Panc1 (cell line): ENCODE results near the gene ACAD8. TPM values are rescaled to one million over a fixed set of nuclear protein-coding genes. Genes with fewer than 3 reads are reported as not detected.

Experiments
- ATAC-seq: fragments of 200-7000 bp; cut with Tn5 transposase; 2 replicates; pipeline ENCODE4 v1.9.1; 2020; ENCODE audit warnings: mild to moderate bottlenecking, moderate library complexity
- BruUV-seq: library from RNA; stranded (reverse); fragments of 400-500 nt; replicated peaks from 2 replicates; lab custom pipeline; 2021; lab: Mats Ljungman, UMichigan
- CTCF ChIA-PET: fragments of 300-600 bp; sonication (Branson Sonifier 250); formaldehyde crosslinking; loops from one replicate; lab custom pipeline; 2022; ENCODE audit warnings: antibody characterized with exemption; lab: Charles Lee
- POLR2A ChIA-PET: fragments of 300-600 bp; sonication (Branson Sonifier 250); formaldehyde crosslinking; loops from one replicate; lab custom pipeline; 2022; ENCODE audit warnings: antibody characterized with exemption; lab: Charles Lee
- DNase-seq: peaks from one replicate; pipeline ENCODE4 v3.0.0-alpha.2; 2010; ENCODE audit warnings: low read depth, low spot score
- H3K27ac ChIP-seq: 2 replicates; pipeline ENCODE4 v1.5.1; 2011; ENCODE audit warnings: mild to moderate bottlenecking, low read length, inconsistent platforms
- H3K27me3 ChIP-seq: fragments of 200-500 bp; sonication (Bioruptor generic); 2 replicates; pipeline ENCODE4 v1.6.0; 2014; ENCODE audit warnings: low read length, inconsistent platforms; ENCODE audit not compliant: control insufficient read depth, insufficient read depth
- H3K36me3 ChIP-seq: fragments of 200-500 bp; sonication (Bioruptor generic); 2 replicates; pipeline ENCODE4 v1.5.1; 2014; ENCODE audit warnings: inconsistent platforms, mild to moderate bottlenecking, low read length, moderate library complexity; ENCODE audit not compliant: control insufficient read depth, insufficient read depth
- H3K4me1 ChIP-seq: 2 replicates; pipeline ENCODE4 v1.5.1; 2011; ENCODE audit warnings: inconsistent platforms, mild to moderate bottlenecking, low read length, moderate library complexity; ENCODE audit not compliant: control insufficient read depth, insufficient read depth
- H3K4me3 ChIP-seq, 2 experiments: 2 replicates each; pipeline ENCODE4 v1.5.1; 2011 to 2012; ENCODE audit warnings: low read depth in 2 of 2, low read length in 2 of 2, mild to moderate bottlenecking in 2 of 2, inconsistent platforms in 1 of 2, moderate library complexity in 1 of 2
- H3K9me3 ChIP-seq: fragments of 200-500 bp; sonication (Bioruptor generic); 2 replicates; pipeline ENCODE4 v1.5.1; 2014; ENCODE audit warnings: low read depth, mild to moderate bottlenecking, inconsistent platforms, low read length, moderate library complexity; ENCODE audit not compliant: control insufficient read depth, insufficient read depth
- CTCF ChIP-seq: fragments of 450-650 bp; IDR thresholded peaks from 2 replicates; pipeline ENCODE4 v1.5.1; 2017; ENCODE audit warnings: mild to moderate bottlenecking
- POLR2AphosphoS5 ChIP-seq: IDR thresholded peaks from 2 replicates; pipeline ENCODE4 v1.6.1; 2012; ENCODE audit warnings: mild to moderate bottlenecking, low read depth, low read length, moderate library complexity
- REST ChIP-seq, 2 experiments: IDR thresholded peaks; 2 replicates each; pipeline ENCODE4 v1.6.1; 2011 to 2012; ENCODE audit warnings: low read depth in 2 of 2, control low read depth in 1 of 2, low read length in 1 of 2, mild to moderate bottlenecking in 1 of 2, moderate library complexity in 1 of 2; ENCODE audit not compliant: insufficient read depth in 1 of 2
- SIN3A ChIP-seq: IDR thresholded peaks from 2 replicates; pipeline ENCODE4 v1.6.1; 2012; ENCODE audit warnings: low read depth, mild to moderate bottlenecking, low read length, moderate library complexity, borderline replicate concordance; ENCODE audit not compliant: insufficient read depth
- TCF7L2 ChIP-seq: IDR thresholded peaks from 2 replicates; pipeline ENCODE4 v1.6.1; 2011; ENCODE audit warnings: mild to moderate bottlenecking, low read depth, low read length, inconsistent platforms
- in situ Hi-C: cut with HindIII; loops from 2 replicates; pipeline ENCODE4 v1.10.0; 2016; ENCODE audit warnings: low sequenced_read_pairs, low pct_unique_long_range_greater_than_20kb
- intact Hi-C: fragments of 100-400 bp; cut with micrococcal nuclease; formaldehyde crosslinking; loops from one replicate; pipeline ENCODE4 v1.10.0; 2022; ENCODE audit not compliant: unreplicated experiment
- total RNA-seq: library from RNA; stranded (reverse); gene quantifications from one replicate; pipeline ENCODE4 v1.2.1, GENCODE V29; 2021; ENCODE audit not compliant: unreplicated experiment

The ACAD8 gene
- total RNA-seq, 1 experiment from 2014 or later: 28.4 TPM

GRCh38 chr11:134266841-134267251 is 13.5 kb downstream of the ACAD8 start:
- Histone ChIP-seq H3K4me1 (no peaks in the 10 kb centered on the region), H3K9me3 (no peaks in the 10 kb centered on the region), H3K4me3 (no peak overlapping the region), H3K27me3 (0 out of 2 replicates have a peak, but pooled peaks cover 4% of the 10 kb centered on the region), H3K27ac (no peak overlapping the region), H3K36me3 (no peaks in the 10 kb centered on the region; the same call in 1 of the 2 replicates)
- in situ Hi-C loops (no loop called here), intact Hi-C loops (no loop called here)
- ChIA-PET CTCF (no interaction called here), POLR2A (interaction anchor here (0.6 kb wide), 1 partner anchor 137 kb away, joined by 3 read pairs; no protein-coding TSS in a partner anchor)
- no TSS peak for BruUV-seq
- TF ChIP-seq POLR2AphosphoS5 (no peak), CTCF (no peak), SIN3A (no peak), REST (IDR thresholded peaks at IDR 0.05; ENCODE audit: insufficient read depth in 1 of 2, low read depth in 2 of 2, low read length in 1 of 2) (no peak), TCF7L2 (no peak)
- DNase-seq (no peak), ATAC-seq (no peak)

- no peak for ATAC-seq
- no peaks in the 10 kb centered on the region for H3K9me3 ChIP-seq
- intact Hi-C loops: no loop called here
- no peak for TF ChIP-seq CTCF
- no peak for TF ChIP-seq TCF7L2
- BruUV-seq: no TSS peak
- H3K4me1 ChIP-seq: no peaks in the 10 kb centered on the region
- no peak overlapping the region for H3K4me3 ChIP-seq
- in situ Hi-C loops: no loop called here
- H3K27ac ChIP-seq: no peak overlapping the region
- POLR2A ChIA-PET: no interaction called here
- no peaks in the 10 kb centered on the region; the same call in 1 of the 2 replicates for H3K36me3 ChIP-seq
- 0 out of 2 replicates have a peak, but pooled peaks cover 4% of the 10 kb centered on the region for H3K27me3 ChIP-seq
- CTCF ChIA-PET: no interaction called here
- no peak for DNase-seq
Measured at GRCh38 chr11:134267461-134267860, 14.1 kb downstream of the ACAD8 start.
